HepG2 (cell line): ENCODE results near the gene ETFB. TPM values are rescaled to one million over a fixed set of nuclear protein-coding genes. Genes with fewer than 3 reads are reported as not detected.

Experiments used
- ATAC-seq: fragments of 200-7000 bp; cut with Tn5 transposase; 3 replicates; pipeline ENCODE4 v1.9.1; 2020; ENCODE audit warnings: mild to moderate bottlenecking, moderate library complexity
- BruUV-seq: library from RNA; stranded (reverse); fragments of 400-500 nt; replicated peaks from 2 replicates; lab custom pipeline; 2021; lab: Mats Ljungman, UMichigan
- CTCF ChIA-PET: fragments of 300-600 bp; formaldehyde crosslinking; extraction: SDS; loops from one replicate; lab custom pipeline; 2021; ENCODE audit warnings: low total read pairs, inconsistent platforms, low intra/inter-chr PET ratio; lab: Yijun Ruan, JAX
- POLR2A ChIA-PET: fragments of 350-600 bp; sonication (Branson Sonifier 250); formaldehyde crosslinking; loops from one replicate; lab custom pipeline; 2020; ENCODE audit warnings: antibody characterized with exemption, inconsistent platforms; lab: Yijun Ruan, JAX
- DNase-seq: peaks from one replicate; pipeline ENCODE4 v3.0.0-alpha.2; 2015; ENCODE audit warnings: low spot score
- FAIRE-seq: peaks from 3 replicates; lab custom pipeline; 2011; peaks lifted over from hg19 to GRCh38; lab: Jason Lieb, UNC
- H2AFZ ChIP-seq: one replicate; pipeline ENCODE4 v1.6.1; 2011; ENCODE audit warnings: low read length, inconsistent platforms
- H3K27ac ChIP-seq: fragments of 300-600 bp; 3 replicates; pipeline ENCODE4 v1.8.0; 2011; ENCODE audit warnings: mixed run types, mild to moderate bottlenecking, mixed read lengths, low read length, inconsistent platforms; ENCODE audit not compliant: insufficient read depth; ENCODE audit errors: extremely low read length
- H3K27me3 ChIP-seq, 2 experiments: fragments of 200-600 bp in 1 of 2; 2 replicates in 1 of 2; 3 replicates in 1 of 2; pipeline versions ENCODE4 v1.6.0 to v1.8.0; 2011; ENCODE audit warnings: low read length in 2 of 2, mild to moderate bottlenecking in 2 of 2, moderate library complexity in 2 of 2, inconsistent platforms in 1 of 2; ENCODE audit not compliant: insufficient read depth in 2 of 2, control insufficient read depth in 1 of 2
- H3K36me3 ChIP-seq, 2 experiments: fragments of 200-600 bp in 1 of 2; replicated peaks in 1 of 2; 2 replicates in 1 of 2; 3 replicates in 1 of 2; pipeline versions ENCODE4 v1.5.1 to v1.8.0; 2011; ENCODE audit warnings: low read length in 2 of 2, inconsistent platforms in 1 of 2; ENCODE audit not compliant: insufficient read depth in 2 of 2, control insufficient read depth in 1 of 2
- H3K4me1 ChIP-seq: 2 replicates; pipeline ENCODE4 v1.5.1; 2012; ENCODE audit warnings: low read length, inconsistent platforms; ENCODE audit not compliant: insufficient read depth
- H3K4me2 ChIP-seq: 2 replicates; pipeline ENCODE4 v1.6.0; 2011; ENCODE audit warnings: low read depth, low read length, inconsistent platforms
- H3K4me3 ChIP-seq, 3 experiments: fragments of 200-600 bp in 1 of 3; sonication (generic), shearing (Covaris generic) in 1 of 3; replicated peaks in 1 of 3; 2 replicates each; pipeline ENCODE4 v1.5.1; 2011 to 2016; ENCODE audit warnings: low read length in 3 of 3, inconsistent platforms in 2 of 3, low read depth in 2 of 3, mild to moderate bottlenecking in 2 of 3, control low read depth in 1 of 3, mixed read lengths in 1 of 3; ENCODE audit not compliant: insufficient read depth in 1 of 3
- H3K79me2 ChIP-seq: one replicate; pipeline ENCODE4 v1.6.1; 2011; ENCODE audit warnings: low read length, inconsistent platforms; ENCODE audit not compliant: insufficient read depth
- H3K9ac ChIP-seq: 2 replicates; pipeline ENCODE4 v1.6.0; 2011; ENCODE audit warnings: mild to moderate bottlenecking, low read depth, low read length, inconsistent platforms; ENCODE audit not compliant: insufficient read depth
- H3K9me3 ChIP-seq: 2 replicates; pipeline ENCODE4 v1.5.1; 2012; ENCODE audit warnings: mild to moderate bottlenecking, low read length
- H4K20me1 ChIP-seq: 2 replicates; pipeline ENCODE4 v1.6.0; 2011; ENCODE audit warnings: inconsistent platforms, mild to moderate bottlenecking, low read length, moderate library complexity; ENCODE audit not compliant: insufficient read depth
- ARID5B ChIP-seq: IDR thresholded peaks from 2 replicates; pipeline ENCODE4 v1.4.0; 2020; ENCODE audit warnings: mild to moderate bottlenecking, missing genetic modification reagents
- GATA4 ChIP-seq: sonication (generic); IDR thresholded peaks from 2 replicates; pipeline ENCODE4 v1.6.1; 2016; ENCODE audit warnings: antibody characterized with exemption, low read depth, borderline replicate concordance
- HOXA3 ChIP-seq: sonication (generic); formaldehyde crosslinking; IDR thresholded peaks from 2 replicates; pipeline ENCODE4 v1.5.0; 2020; ENCODE audit warnings: missing genetic modification reagents
- MAZ ChIP-seq, 2 experiments: sonication (generic) in 1 of 2; formaldehyde crosslinking in 1 of 2; IDR thresholded peaks; 2 replicates each; pipeline versions ENCODE4 v1.5.0 to v1.6.1; 2012 to 2020; ENCODE audit warnings: low read depth in 2 of 2, mild to moderate bottlenecking in 2 of 2, borderline replicate concordance in 1 of 2, improper control_type of control experiment in 1 of 2, low read length in 1 of 2, missing genetic modification reagents in 1 of 2, moderate library complexity in 1 of 2
- PCBP2 ChIP-seq: fragments of 200-400 bp; formaldehyde crosslinking; optimal IDR thresholded peaks from 2 replicates; pipeline ENCODE3; 2018; ENCODE audit warnings: low read length, low read depth; ENCODE audit not compliant: poor library complexity, severe bottlenecking
- SAP130 ChIP-seq: IDR thresholded peaks from 2 replicates; pipeline ENCODE4 v1.6.1; 2016; ENCODE audit warnings: low read depth
- SIX4 ChIP-seq: sonication (generic); formaldehyde crosslinking; IDR thresholded peaks from 2 replicates; pipeline ENCODE4 v1.4.0; 2020; ENCODE audit warnings: missing genetic modification reagents
- SOX13 ChIP-seq, 3 experiments: fragments of 450-650 bp in 1 of 3; sonication (generic) in 1 of 3; formaldehyde crosslinking in 1 of 3; IDR thresholded peaks in 2 of 3; conservative IDR thresholded peaks in 1 of 3; 2 replicates each; pipeline versions ENCODE4 v1.5.0 to v1.6.1; 2016 to 2020; ENCODE audit warnings: antibody characterized with exemption in 1 of 3, mild to moderate bottlenecking in 1 of 3, missing compliant biosample characterization in 1 of 3, missing genetic modification reagents in 1 of 3, moderate library complexity in 1 of 3
- YEATS2 ChIP-seq: sonication (generic); formaldehyde crosslinking; IDR thresholded peaks from 2 replicates; pipeline ENCODE4 v1.4.0; 2020; ENCODE audit warnings: missing genetic modification reagents, borderline replicate concordance
- ZBTB25 ChIP-seq: IDR thresholded peaks from 2 replicates; pipeline ENCODE4 v1.6.1; 2018; ENCODE audit warnings: missing genetic modification reagents
- ZBTB33 ChIP-seq: sonication (generic); formaldehyde crosslinking; IDR thresholded peaks from 2 replicates; pipeline ENCODE4 v1.4.0; 2020; ENCODE audit warnings: missing genetic modification reagents
- ZNF205 ChIP-seq: IDR thresholded peaks from 2 replicates; pipeline ENCODE4 v1.6.1; 2018; ENCODE audit warnings: missing biosample characterization, missing genetic modification reagents
- ZNF737 ChIP-seq: sonication (generic); formaldehyde crosslinking; IDR thresholded peaks from 2 replicates; pipeline ENCODE4 v1.5.0; 2020; ENCODE audit warnings: missing genetic modification reagents, mild to moderate bottlenecking, borderline replicate concordance
- ZZZ3 ChIP-seq: sonication (generic); formaldehyde crosslinking; IDR thresholded peaks from 2 replicates; pipeline ENCODE4 v1.4.0; 2020; ENCODE audit warnings: missing genetic modification reagents, mild to moderate bottlenecking, borderline replicate concordance
- WGBS: methylation state at CpG from one replicate; pipeline ENCODE4 v1.1.6; 2017; ENCODE audit warnings: low lambda C conversion rate; 5-methylcytosine and 5-hydroxymethylcytosine counted together
- in situ Hi-C: cut with HindIII; loops from 2 replicates; pipeline ENCODE4 v1.10.0; 2017; ENCODE audit warnings: low pct_unique_long_range_greater_than_20kb; ENCODE audit not compliant: extremely low pct_ligation_motif_present
- intact Hi-C: fragments of 100-400 bp; cut with micrococcal nuclease; formaldehyde crosslinking; loops from one replicate; pipeline ENCODE4 v1.10.0; 2022; ENCODE audit not compliant: unreplicated experiment
- polyA plus RNA-seq, 8 experiments: library from polyadenylated mRNA; depleted of rRNA in 3 of 8; stranded (reverse) in 7 of 8; unstranded in 1 of 8; fragments of >200 nt; fragmentation: Illumina TruSeq in 4 of 8; extraction: Trizol in 4 of 8; gene quantifications; 2 replicates each; pipeline versions ENCODE4 v1.2.1 to v1.2.3, GENCODE V29; 2011 to 2016; ENCODE audit warnings: low read depth in 4 of 8, missing spikeins in 1 of 8, mixed read lengths in 1 of 8; ENCODE audit not compliant: insufficient read depth in 1 of 8
- total RNA-seq, 5 experiments: library from RNA; depleted of rRNA; stranded (reverse); fragments of >200 nt; fragmentation: Illumina TruSeq; extraction: Trizol; gene quantifications; 2 replicates each; pipeline ENCODE4 v1.2.3, GENCODE V29; 2016; ENCODE audit warnings: low read depth in 1 of 5

The ETFB gene
- total and polyA plus RNA-seq, 2 of the 13 experiments (the other 11 are each of a cell fraction or from before 2014, with no cell fraction given) = 678 to 1,314 TPM

GRCh38 chr19:51356159-51356801 is 9.9 kb downstream of the ETFB start:
- DNase-seq = peak; percentile 80
- Histone ChIP-seq H3K9ac (peak overlapping the region; percentile 65), H3K27me3 (no peaks in the 10 kb centered on the region; a peak in 1 of 5 replicates), H3K36me3 (peaks cover 8 to 10% of the 10 kb centered on the region in 2 experiments; a peak in 4 of 5 replicates), H4K20me1 (no peaks in the 10 kb centered on the region), H3K4me1 (peaks cover 86% of the 10 kb centered on the region), H3K79me2 (peaks cover 47% of the 10 kb centered on the region), H3K9me3 (no peaks in the 10 kb centered on the region), H2AFZ (no peak overlapping the region), H3K4me2 (peak overlapping the region; percentile 56), H3K4me3 (peak overlapping the region in 1 of 3 experiments; percentile 13; a peak in 1 of 6 replicates), H3K27ac (peak overlapping the region; percentile 90)
- CTCF ChIA-PET = no interaction called here
- POLR2A ChIA-PET = interaction anchor here (1.0 to 4.7 kb wide), 7 partner anchors 8 to 43 kb away, joined by 3 to 309 read pairs (median 5); partner anchors contain the start of gene ETFB
- in situ Hi-C loops = no loop called here
- BruUV-seq = no TSS peak
- peak; percentile 8; the same call in 2 of the 3 replicates for ATAC-seq
- WGBS = 20% methylated on average over 6 of the region's 10 CpGs
- intact Hi-C loops = no loop called here
- peak; percentile 86 for FAIRE-seq
- no peak for TF ChIP-seq ZNF737 (CRISPR knock-in tag)
- TF ChIP-seq SOX13 (IDR thresholded peaks at IDR 0.05) = peak; percentile 75
- peak in 1 of 2 experiments; percentile 93; a peak in 2 of 4 replicates for TF ChIP-seq SOX13 (CRISPR knock-in tag; conservative IDR thresholded peaks at IDR 0.05 in 1 of 2, IDR thresholded peaks at IDR 0.05 in 1 of 2)
- no peak for TF ChIP-seq MAZ (IDR thresholded peaks at IDR 0.05; ENCODE audit: borderline replicate concordance, low read depth, low read length)
- TF ChIP-seq MAZ (CRISPR knock-in tag; IDR thresholded peaks at IDR 0.05; ENCODE audit: low read depth) = peak; percentile 31; the same call in 1 of the 2 replicates
- TF ChIP-seq ZNF205 = peak; percentile 57; the same call in 1 of the 2 replicates
- no peak for TF ChIP-seq ZZZ3 (CRISPR knock-in tag)
- peak; percentile 38 for TF ChIP-seq ZBTB33 (CRISPR knock-in tag)
- peak; percentile 91 for TF ChIP-seq ARID5B
- TF ChIP-seq GATA4 = peak; percentile 87
- peak; percentile 80 for TF ChIP-seq SAP130 (CRISPR knock-in tag)
- no peak for TF ChIP-seq PCBP2
- TF ChIP-seq HOXA3 (CRISPR knock-in tag) = peak; percentile 81
- TF ChIP-seq SIX4 (CRISPR knock-in tag) = peak; percentile 92
- TF ChIP-seq YEATS2 (CRISPR knock-in tag) = peak; percentile 34; the same call in 1 of the 2 replicates
- 0 out of 2 replicates have a peak, but pooled peaks have one; percentile 75 for TF ChIP-seq ZBTB25 (CRISPR knock-in tag)
